HepG2 (cell line): ENCODE measurements around the gene VPS54. TPM values are rescaled to one million over a fixed set of nuclear protein-coding genes. Genes with fewer than 3 reads are reported as not detected.

Experiments
- ATF7 ChIP-seq, 2 experiments: fragments of 450-650 bp in 1 of 2; sonication (generic) in 1 of 2; formaldehyde crosslinking in 1 of 2; IDR thresholded peaks; 2 replicates each; pipeline versions ENCODE4 v1.4.0 to v1.6.1; 2016 to 2020; ENCODE audit warnings: antibody characterized with exemption in 1 of 2, mild to moderate bottlenecking in 1 of 2, missing genetic modification reagents in 1 of 2
- BRCA1 ChIP-seq: sonication (generic); formaldehyde crosslinking; IDR thresholded peaks from 2 replicates; pipeline ENCODE4 v1.4.0; 2020; ENCODE audit warnings: missing genetic modification reagents
- CCDC6 ChIP-seq: sonication (generic); formaldehyde crosslinking; IDR thresholded peaks from 2 replicates; pipeline ENCODE4 v1.8.1; 2022; ENCODE audit warnings: mild to moderate bottlenecking, missing genetic modification reagents, moderate library complexity
- DNMT3B ChIP-seq: conservative IDR thresholded peaks from 2 replicates; pipeline ENCODE4 v1.6.1; 2016; ENCODE audit warnings: missing biosample characterization, control low read depth
- FLYWCH1 ChIP-seq: sonication (generic); formaldehyde crosslinking; IDR thresholded peaks from 2 replicates; pipeline ENCODE4 v1.8.1; 2023; ENCODE audit warnings: mild to moderate bottlenecking, missing genetic modification reagents
- JDP2 ChIP-seq: sonication (generic); formaldehyde crosslinking; IDR thresholded peaks from 2 replicates; pipeline ENCODE4 v1.8.1; 2022; ENCODE audit warnings: missing genetic modification reagents, borderline replicate concordance
- KMT2B ChIP-seq: IDR thresholded peaks from 2 replicates; pipeline ENCODE4 v1.6.1; 2016; ENCODE audit warnings: missing genetic modification reagents, missing compliant biosample characterization
- MAZ ChIP-seq, 2 experiments: sonication (generic) in 1 of 2; formaldehyde crosslinking in 1 of 2; IDR thresholded peaks; 2 replicates each; pipeline versions ENCODE4 v1.5.0 to v1.6.1; 2012 to 2020; ENCODE audit warnings: low read depth in 2 of 2, mild to moderate bottlenecking in 2 of 2, borderline replicate concordance in 1 of 2, improper control_type of control experiment in 1 of 2, low read length in 1 of 2, missing genetic modification reagents in 1 of 2, moderate library complexity in 1 of 2
- NFE2 ChIP-seq: sonication (generic); formaldehyde crosslinking; IDR thresholded peaks from 2 replicates; pipeline ENCODE4 v1.4.0; 2020; ENCODE audit warnings: missing genetic modification reagents
- NFIC ChIP-seq: IDR thresholded peaks from 2 replicates; pipeline ENCODE4 v1.6.1; 2012; ENCODE audit warnings: mild to moderate bottlenecking, low read length, inconsistent platforms
- NRL ChIP-seq: sonication (generic); formaldehyde crosslinking; IDR thresholded peaks from 2 replicates; pipeline ENCODE4 v1.5.0; 2020; ENCODE audit warnings: missing genetic modification reagents, mild to moderate bottlenecking, moderate library complexity, borderline replicate concordance
- POGZ ChIP-seq: sonication (generic); formaldehyde crosslinking; IDR thresholded peaks from 2 replicates; pipeline ENCODE4 v1.4.0; 2020; ENCODE audit warnings: mild to moderate bottlenecking, missing genetic modification reagents
- SKIL ChIP-seq: sonication (generic); formaldehyde crosslinking; IDR thresholded peaks from 2 replicates; pipeline ENCODE4 v1.8.0; 2022; ENCODE audit warnings: missing genetic modification reagents, mild to moderate bottlenecking, moderate library complexity, borderline replicate concordance
- TEAD3 ChIP-seq: optimal IDR thresholded peaks from 2 replicates; pipeline ENCODE3; 2016; ENCODE audit warnings: borderline replicate concordance
- U2AF2 ChIP-seq: fragments of 200-400 bp; formaldehyde crosslinking; IDR thresholded peaks from 2 replicates; pipeline ENCODE4 v1.6.1; 2017; ENCODE audit warnings: low read depth, mild to moderate bottlenecking, low read length
- YY1 ChIP-seq: IDR thresholded peaks from 2 replicates; pipeline ENCODE4 v1.6.1; 2011; ENCODE audit warnings: low read length, low read depth, moderate library complexity, mild to moderate bottlenecking; ENCODE audit not compliant: insufficient read depth, insufficient replicate concordance
- ZC3H4 ChIP-seq: sonication (generic); formaldehyde crosslinking; IDR thresholded peaks from 2 replicates; pipeline ENCODE4 v1.4.0; 2020; ENCODE audit warnings: missing genetic modification reagents, borderline replicate concordance
- ZNF326 ChIP-seq: sonication (generic); formaldehyde crosslinking; IDR thresholded peaks from 2 replicates; pipeline ENCODE4 v1.4.0; 2020; ENCODE audit warnings: missing genetic modification reagents, borderline replicate concordance
- ZNF549 ChIP-seq: sonication (generic); formaldehyde crosslinking; IDR thresholded peaks from 2 replicates; pipeline ENCODE4 v1.5.0; 2020; ENCODE audit warnings: missing genetic modification reagents
- ZNF768 ChIP-seq: sonication (generic); formaldehyde crosslinking; IDR thresholded peaks from 2 replicates; pipeline ENCODE4 v1.4.0; 2020; ENCODE audit warnings: missing genetic modification reagents
- ZSCAN22 ChIP-seq: sonication (generic); formaldehyde crosslinking; IDR thresholded peaks from 2 replicates; pipeline ENCODE4 v1.4.0; 2020; ENCODE audit warnings: mild to moderate bottlenecking, missing genetic modification reagents
- polyA plus RNA-seq, 8 experiments: library from polyadenylated mRNA; depleted of rRNA in 3 of 8; stranded (reverse) in 7 of 8; unstranded in 1 of 8; fragments of >200 nt; fragmentation: Illumina TruSeq in 4 of 8; extraction: Trizol in 4 of 8; gene quantifications; 2 replicates each; pipeline versions ENCODE4 v1.2.1 to v1.2.3, GENCODE V29; 2011 to 2016; ENCODE audit warnings: low read depth in 4 of 8, missing spikeins in 1 of 8, mixed read lengths in 1 of 8; ENCODE audit not compliant: insufficient read depth in 1 of 8
- total RNA-seq, 5 experiments: library from RNA; depleted of rRNA; stranded (reverse); fragments of >200 nt; fragmentation: Illumina TruSeq; extraction: Trizol; gene quantifications; 2 replicates each; pipeline ENCODE4 v1.2.3, GENCODE V29; 2016; ENCODE audit warnings: low read depth in 1 of 5
- TF ChIP-seq, protein P1 (sequence below): sonication (generic); formaldehyde crosslinking; IDR thresholded peaks from 2 replicates; pipeline ENCODE4 v1.5.1; 2020; ENCODE audit warnings: mild to moderate bottlenecking, missing genetic modification reagents, moderate library complexity

VPS54 gene
- total and polyA plus RNA-seq, 2 of the 13 experiments (the other 11 are each of a cell fraction or from before 2014, with no cell fraction given): 64.7 to 77.5 TPM

- TF ChIP-seq, protein P1, sequence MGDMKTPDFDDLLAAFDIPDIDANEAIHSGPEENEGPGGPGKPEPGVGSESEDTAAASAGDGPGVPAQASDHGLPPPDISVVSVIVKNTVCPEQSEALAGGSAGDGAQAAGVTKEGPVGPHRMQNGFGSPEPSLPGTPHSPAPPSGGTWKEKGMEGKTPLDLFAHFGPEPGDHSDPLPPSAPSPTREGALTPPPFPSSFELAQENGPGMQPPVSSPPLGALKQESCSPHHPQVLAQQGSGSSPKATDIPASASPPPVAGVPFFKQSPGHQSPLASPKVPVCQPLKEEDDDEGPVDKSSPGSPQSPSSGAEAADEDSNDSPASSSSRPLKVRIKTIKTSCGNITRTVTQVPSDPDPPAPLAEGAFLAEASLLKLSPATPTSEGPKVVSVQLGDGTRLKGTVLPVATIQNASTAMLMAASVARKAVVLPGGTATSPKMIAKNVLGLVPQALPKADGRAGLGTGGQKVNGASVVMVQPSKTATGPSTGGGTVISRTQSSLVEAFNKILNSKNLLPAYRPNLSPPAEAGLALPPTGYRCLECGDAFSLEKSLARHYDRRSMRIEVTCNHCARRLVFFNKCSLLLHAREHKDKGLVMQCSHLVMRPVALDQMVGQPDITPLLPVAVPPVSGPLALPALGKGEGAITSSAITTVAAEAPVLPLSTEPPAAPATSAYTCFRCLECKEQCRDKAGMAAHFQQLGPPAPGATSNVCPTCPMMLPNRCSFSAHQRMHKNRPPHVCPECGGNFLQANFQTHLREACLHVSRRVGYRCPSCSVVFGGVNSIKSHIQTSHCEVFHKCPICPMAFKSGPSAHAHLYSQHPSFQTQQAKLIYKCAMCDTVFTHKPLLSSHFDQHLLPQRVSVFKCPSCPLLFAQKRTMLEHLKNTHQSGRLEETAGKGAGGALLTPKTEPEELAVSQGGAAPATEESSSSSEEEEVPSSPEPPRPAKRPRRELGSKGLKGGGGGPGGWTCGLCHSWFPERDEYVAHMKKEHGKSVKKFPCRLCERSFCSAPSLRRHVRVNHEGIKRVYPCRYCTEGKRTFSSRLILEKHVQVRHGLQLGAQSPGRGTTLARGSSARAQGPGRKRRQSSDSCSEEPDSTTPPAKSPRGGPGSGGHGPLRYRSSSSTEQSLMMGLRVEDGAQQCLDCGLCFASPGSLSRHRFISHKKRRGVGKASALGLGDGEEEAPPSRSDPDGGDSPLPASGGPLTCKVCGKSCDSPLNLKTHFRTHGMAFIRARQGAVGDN (CRISPR knock-in tag): peak; percentile 72
- TF ChIP-seq NFE2 (no peak), NRL (CRISPR knock-in tag) (peak; percentile 26; the same call in 1 of the 2 replicates), FLYWCH1 (no peak), KMT2B (CRISPR knock-in tag) (0 out of 2 replicates have a peak, but pooled peaks have one; percentile 22), ZSCAN22 (CRISPR knock-in tag) (no peak), ZC3H4 (CRISPR knock-in tag) (no peak), ZNF549 (no peak), ATF7 (IDR thresholded peaks at IDR 0.05) (no peak), ATF7 (CRISPR knock-in tag; IDR thresholded peaks at IDR 0.05) (no peak), NFIC (no peak), ZNF768 (CRISPR knock-in tag) (peak; percentile 34; the same call in 1 of the 2 replicates), U2AF2 (no peak), DNMT3B (CRISPR knock-in tag) (no peak), POGZ (CRISPR knock-in tag) (no peak), SKIL (CRISPR knock-in tag) (no peak), CCDC6 (no peak), BRCA1 (CRISPR knock-in tag) (no peak), TEAD3 (CRISPR knock-in tag) (no peak), ZNF326 (no peak), YY1 (no peak), MAZ (IDR thresholded peaks at IDR 0.05; ENCODE audit: borderline replicate concordance, low read depth, low read length) (no peak), MAZ (CRISPR knock-in tag; IDR thresholded peaks at IDR 0.05; ENCODE audit: low read depth) (no peak), JDP2 (no peak)
Observed at GRCh38 chr2:64000630-64001381, 18.4 kb downstream of the VPS54 start (continued).
